GM12873 (cell line): ENCODE results near the gene CASKIN1.

ENCODE experiments used
- CTCF ChIP-seq: IDR thresholded peaks from 2 replicates; pipeline ENCODE4 v1.5.1; 2012; ENCODE audit warnings: low read depth, mild to moderate bottlenecking, moderate library complexity, low read length, control low read depth; ENCODE audit not compliant: insufficient read depth; ENCODE audit errors: missing control alignments

CASKIN1 gene

GRCh38 chr16:2233872-2234812 is 37.7 kb upstream of the CASKIN1 start:
- no peak for TF ChIP-seq CTCF

GRCh38 chr16:2233046-2233775 is 36.8 kb upstream of the CASKIN1 start:
- no peak for TF ChIP-seq CTCF

- TF ChIP-seq CTCF: no peak
Observed at GRCh38 chr16:2232094-2232990, 35.9 kb upstream of the CASKIN1 start.

- TF ChIP-seq CTCF: no peak
Observed at GRCh38 chr16:2231016-2231931, 34.9 kb upstream of the CASKIN1 start.

- no peak for TF ChIP-seq CTCF
Observed at GRCh38 chr16:2230376-2230775, 34.0 kb upstream of the CASKIN1 start.

GRCh38 chr16:2229632-2230250 is 33.3 kb upstream of the CASKIN1 start:
- no peak for TF ChIP-seq CTCF
